Forelimb muscle (tissue), 1 donor: ENCODE measurements around the gene ADGRB2. TPM values are rescaled to one million over a fixed set of nuclear protein-coding genes. Genes with fewer than 3 reads are reported as not detected.

ENCODE experiments used
- DNase-seq: peaks from one replicate; pipeline ENCODE4 v3.0.0-alpha.2; 2013; ENCODE audit warnings: low read depth
- polyA plus RNA-seq: library from polyadenylated mRNA; unstranded; fragments of 120-200 nt; gene quantifications from one replicate; pipeline ENCODE4 v1.2.1, GENCODE V29; 2013; ENCODE audit not compliant: insufficient read length

The ADGRB2 gene
- polyA plus RNA-seq, 1 donor: 13.6 TPM

DNA sequence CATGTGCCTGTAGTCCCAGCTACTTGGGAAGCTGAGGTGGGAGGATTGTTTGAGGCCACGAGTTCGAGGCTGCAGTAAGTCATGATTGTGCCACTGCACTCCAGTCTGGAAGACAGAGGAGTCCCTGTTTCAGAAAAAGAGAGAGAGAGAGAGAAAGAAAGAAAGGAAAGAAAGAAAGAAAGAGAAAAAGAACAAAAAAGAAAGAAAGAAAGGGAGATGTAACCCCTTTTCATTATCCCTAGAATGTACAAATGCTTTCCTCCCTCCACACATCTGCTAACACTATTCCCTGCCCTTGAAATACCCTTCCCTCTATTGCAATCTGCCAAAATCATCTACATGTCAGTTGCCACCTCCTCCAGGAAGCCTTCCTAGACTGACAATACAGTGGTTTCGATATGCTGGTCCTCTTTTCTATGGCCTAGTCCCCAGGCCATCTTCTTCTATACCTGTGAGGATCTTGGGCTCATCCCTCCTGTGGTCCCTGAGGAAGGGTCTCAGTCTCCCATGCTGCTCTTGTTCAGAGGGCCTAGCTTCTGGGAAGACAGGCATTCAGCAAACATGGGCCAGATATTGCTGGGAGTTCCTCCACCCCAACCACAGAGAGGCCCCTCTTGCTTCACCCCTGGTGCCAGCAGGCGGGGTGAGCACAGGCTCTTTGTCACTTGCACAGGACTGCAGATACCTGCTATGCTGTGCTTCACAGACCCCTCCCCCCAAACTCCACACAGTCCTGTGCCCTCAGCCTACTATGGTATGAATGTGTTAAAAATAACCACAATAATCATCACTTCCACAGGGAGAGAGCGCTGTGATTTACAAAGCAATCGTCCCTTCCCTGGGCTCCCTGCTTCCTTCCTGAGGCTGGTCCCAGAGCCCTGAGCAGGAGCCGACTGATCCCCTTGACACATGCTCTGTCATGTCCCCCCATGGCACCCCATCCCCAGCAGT is 14.1 kb downstream of the ADGRB2 start:
- no peak for DNase-seq

DNA sequence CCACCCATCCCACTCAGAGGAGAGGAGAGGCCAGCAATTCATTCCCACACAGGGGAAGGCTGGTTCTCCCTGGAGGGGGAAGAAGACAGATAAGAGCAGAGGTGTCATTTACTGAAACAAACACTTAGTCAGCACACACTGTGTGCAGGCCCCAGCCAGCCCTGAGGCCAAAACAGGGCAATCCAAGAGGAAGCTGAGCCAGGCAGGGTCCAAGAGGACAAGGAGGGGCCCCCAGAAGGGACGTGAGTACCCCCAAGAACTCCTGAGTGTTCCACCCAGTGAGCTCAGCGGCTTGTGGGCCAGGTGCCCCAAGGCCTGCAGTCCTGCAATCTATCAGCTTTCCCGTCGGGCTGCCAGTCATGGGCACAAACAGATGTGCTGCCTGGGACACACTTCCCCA is 15.8 kb downstream of the ADGRB2 start:
- no peak for DNase-seq

DNA sequence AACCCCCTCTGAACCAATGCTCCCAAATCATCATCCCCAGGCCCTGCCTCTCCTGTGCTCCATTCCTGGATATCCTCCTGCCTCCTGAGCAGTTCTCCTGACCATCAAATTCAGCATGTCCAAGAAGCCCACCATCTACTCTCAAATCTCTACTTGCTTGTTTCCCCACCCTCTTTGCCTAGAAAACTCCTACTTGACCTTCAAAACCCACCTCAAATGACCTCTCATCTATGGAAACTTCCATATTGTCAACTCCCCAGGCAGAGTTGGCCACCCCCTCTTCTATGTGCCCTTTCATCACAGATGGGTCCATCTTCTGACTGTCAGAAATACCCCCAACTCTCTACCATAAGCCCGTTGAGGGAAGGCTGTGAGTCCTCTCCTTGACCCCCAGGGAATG is 16.8 kb downstream of the ADGRB2 start:
- DNase-seq: no peak

DNA sequence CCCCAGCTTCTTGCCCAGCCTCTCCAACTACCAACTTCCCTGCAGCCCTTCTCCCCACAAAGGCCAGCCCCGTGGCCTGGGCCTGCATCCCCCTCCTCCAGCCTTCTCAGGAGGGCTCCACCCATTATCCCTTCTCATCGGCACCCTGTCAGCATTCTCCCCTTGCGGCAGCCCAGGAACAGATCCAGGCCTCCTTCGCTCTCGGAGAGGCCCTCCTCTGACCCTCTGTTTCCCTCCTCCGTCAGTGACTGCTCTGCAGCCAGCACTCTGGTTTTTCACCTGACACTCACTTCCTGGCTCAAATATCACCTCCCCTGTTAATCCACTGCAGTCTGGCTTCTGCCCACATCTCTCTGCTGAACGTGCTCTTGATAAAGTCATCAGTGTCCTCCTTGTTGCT is 17.5 kb downstream of the ADGRB2 start:
- no peak for DNase-seq

DNA sequence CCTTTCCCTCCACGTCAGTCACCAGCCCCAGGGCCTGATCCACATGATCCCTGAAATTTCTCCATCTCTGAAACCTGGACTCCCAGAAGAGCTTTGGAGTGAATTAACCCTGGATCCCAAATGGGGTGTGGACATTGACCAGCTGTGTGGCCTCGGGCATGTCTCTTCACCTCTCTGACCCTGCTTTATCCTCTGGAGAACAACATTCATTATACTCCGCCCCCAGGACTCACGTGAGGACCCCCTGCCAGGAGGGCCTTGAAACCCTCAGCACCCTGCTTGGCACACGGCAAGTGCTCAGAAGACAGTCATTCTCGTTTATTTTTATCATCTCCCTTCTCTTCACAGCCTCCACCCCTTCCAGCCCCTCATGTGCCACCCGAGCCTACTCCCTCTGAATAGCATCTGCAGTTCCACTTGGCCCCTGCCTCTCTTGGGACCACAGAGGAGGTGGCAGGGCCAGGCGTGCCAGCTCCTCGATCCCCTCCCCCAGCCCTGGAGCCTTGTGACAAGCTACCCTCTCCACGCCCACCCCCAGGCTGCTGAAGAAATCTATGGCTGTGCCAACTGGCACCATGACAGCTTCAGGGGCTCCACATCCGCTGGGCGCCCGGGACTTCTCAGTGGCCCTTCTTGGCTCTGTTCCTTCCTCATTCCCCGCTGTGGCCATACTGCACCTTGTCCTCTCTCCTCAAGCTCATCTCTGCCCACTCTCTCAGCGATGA is 18.0 kb downstream of the ADGRB2 start:
- DNase-seq: no peak

DNA sequence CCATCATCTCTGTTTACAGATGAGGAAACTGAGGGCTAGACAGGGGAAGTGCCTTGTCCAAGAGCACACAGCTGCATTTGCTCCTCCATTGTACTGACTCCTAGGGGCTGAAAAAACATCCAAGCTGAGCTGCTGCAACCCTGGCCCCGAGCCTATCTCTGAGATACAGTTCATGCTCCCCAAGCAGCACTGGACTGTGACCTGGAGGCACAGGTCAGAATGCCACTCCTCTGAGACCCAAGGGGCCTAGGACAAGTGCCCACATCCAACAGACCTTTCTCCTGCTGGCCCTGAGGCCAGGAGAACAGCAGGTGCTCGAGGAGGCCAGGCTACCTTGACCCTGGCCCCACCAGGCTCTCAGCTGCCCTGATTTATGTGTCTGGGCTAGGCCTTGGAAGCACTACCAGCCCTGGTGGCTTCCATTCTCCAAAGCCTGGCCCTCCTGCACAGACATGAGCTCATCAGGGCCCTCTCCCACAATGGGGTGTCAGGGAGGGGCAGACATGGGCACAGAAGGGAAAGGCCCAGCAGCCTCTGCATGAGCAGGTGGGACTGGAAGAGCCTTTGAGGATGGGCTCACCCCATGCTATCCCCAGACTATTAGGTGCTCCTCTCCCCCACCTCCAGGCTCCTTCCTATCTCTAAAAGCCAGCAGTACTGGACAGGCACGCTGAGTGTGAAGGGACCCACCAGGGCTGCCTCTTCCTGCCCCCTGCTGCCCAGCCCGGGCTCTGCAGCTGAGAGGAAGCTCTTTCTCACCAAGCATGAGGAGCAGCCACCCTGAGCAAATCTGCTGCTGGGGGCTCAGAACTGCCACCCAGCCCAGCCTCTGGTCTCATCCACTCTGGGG is 18.8 kb downstream of the ADGRB2 start:
- DNase-seq: no peak

DNA sequence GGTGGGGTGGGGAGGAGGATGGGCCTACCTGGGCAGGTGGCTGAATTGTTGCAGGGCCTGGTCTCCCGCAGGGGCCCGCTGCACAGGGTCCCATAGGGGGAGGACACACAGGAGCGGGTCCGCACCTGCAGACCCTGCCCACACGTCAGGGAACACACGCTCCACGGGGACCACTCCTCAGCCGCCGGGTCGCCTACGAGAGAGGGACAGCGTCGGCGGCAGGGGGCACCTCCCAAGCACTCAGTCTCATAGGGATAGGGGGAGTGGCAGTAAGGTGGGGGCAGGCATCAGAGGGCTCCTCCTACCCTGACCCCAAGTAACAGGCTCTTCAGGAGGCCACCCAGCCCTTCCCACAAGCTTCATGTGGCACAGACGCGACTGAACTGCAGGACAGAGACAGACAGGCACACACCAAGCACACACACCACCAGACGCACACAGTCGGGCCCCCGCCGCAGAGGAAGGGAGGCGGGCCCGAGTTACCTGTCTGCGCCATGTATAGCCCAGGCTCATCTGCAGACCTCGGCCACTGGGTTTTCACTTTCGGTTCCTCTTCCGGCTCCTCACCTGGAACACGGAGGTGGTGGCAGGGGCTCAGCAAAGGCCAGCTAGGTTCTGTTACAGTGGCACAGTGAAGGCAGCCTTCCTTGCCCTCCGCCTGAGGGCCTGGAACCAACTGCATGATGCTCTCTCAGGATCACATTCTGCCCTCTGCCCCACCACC is 19.8 kb downstream of the ADGRB2 start:
- DNase-seq: no peak

DNA sequence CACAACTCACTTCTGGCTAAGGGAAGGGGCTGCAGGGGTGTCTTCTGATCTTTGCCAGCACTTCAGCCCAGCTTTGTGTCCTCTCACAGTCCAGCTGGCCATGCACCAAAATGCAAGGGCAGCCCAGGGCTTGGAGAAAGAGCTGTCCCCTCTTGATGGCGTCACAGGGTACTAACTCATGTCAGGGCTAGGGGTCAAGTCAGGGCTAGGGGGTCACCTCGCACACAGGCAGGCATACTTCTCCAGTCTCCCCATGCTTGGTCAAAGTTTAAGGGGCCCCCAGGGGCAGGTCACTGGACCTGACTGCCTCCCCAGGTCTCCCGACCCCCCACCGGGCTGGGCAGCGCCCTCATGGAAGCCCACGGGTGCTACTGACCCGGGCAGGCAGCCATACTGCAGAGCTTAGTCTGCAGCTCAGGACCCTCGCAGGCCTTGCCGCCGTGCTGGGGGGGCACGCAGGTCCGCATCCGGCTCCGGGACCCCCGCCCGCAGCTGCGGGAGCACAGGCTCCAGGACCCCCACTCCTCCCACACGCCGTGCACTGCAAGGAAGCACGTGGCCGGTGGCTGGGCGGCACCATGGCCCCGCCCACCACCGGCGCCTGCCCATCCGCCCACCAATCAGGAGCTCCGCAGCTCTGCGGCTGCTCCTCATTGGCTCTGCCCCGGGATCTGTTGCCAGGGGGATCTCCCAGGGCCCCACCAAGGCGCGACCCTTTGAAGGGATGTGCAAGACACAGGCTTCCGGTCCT is 21.5 kb downstream of the ADGRB2 start:
- DNase-seq: no peak

DNA sequence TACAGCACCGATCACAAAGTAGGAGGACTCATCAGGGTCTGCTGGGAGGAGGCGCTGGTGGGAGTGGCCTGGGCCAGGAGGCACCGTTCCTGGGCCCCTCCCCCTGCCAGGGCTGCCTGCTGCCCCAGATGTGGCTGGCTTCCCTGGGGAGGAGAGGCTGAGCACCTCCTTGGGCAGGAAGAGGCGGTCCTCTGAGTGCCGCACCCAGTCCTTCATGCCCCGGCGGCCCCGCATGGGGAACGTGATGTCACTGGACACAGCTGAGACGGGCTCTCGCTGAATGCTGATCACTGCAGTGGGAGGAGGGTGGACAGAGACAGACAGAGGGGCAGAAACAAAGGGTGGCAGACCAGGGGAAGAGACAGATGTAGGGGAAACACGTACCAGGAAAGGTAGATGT is 24.8 kb downstream of the ADGRB2 start:
- DNase-seq: no peak

DNA sequence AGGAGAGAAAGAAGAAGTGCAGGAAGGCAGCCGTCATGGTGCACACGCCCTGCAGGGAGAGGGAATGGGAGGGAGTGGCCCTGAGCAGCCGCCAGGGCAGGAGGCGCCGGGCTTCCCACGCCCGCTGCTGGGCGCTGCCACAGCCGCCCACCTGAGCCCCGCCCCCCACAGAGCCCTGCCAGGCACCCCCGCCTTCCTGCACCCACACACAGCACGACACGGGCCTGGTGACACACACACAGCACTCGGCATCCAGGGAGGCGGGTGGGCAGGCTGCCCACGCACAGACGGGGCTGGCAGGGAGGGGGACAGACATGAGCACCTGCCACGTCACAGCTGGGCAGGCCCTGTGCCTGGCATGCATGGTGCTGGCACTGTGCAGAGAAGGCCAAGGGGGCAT is 27.5 kb downstream of the ADGRB2 start:
- DNase-seq: no peak

DNA sequence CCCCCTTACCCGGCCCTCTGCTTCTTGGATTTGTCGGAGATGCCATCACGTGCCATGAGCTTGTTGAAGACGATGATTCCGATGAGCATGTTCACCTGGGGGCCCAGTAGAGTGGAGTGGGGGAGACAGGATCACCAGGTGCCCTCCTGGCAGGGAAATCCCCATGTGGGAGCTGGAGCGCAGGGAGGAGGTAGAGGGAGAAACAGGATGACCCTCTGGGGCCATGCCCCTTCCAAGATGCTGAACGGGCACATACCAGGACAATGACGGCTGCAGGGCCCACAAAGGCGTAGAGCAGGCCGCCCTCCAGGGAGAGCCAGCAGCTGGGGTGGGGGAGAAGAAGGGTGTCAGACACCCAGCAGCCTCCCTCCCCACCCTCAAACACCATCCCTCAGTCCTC is 28.6 kb downstream of the ADGRB2 start:
- no peak for DNase-seq

DNA sequence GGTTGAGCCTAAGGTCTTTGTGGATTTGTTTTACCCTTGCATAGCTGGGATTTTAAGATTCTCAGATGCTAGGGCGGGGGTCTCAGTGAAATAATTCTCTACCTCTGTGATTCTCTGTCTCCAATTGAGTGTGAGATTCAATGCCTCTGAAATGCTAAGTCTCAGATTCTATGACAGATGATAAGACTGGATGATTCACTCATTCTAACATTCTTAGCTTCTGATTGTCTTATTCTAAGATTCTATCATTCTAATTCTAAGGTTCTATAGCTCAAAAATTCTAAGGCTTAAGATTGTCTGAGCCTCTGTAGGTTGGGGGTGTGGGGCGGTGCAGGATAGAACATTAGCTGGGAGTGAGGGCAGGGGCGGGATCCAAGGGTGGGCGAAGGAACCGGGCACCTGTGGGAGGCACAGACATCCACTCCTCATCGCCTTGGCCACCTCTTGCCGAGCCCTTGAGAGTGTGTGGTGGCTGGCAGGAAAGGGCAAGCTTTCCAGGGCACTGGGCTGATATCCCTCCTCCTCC is 29.5 kb downstream of the ADGRB2 start:
- no peak for DNase-seq

DNA sequence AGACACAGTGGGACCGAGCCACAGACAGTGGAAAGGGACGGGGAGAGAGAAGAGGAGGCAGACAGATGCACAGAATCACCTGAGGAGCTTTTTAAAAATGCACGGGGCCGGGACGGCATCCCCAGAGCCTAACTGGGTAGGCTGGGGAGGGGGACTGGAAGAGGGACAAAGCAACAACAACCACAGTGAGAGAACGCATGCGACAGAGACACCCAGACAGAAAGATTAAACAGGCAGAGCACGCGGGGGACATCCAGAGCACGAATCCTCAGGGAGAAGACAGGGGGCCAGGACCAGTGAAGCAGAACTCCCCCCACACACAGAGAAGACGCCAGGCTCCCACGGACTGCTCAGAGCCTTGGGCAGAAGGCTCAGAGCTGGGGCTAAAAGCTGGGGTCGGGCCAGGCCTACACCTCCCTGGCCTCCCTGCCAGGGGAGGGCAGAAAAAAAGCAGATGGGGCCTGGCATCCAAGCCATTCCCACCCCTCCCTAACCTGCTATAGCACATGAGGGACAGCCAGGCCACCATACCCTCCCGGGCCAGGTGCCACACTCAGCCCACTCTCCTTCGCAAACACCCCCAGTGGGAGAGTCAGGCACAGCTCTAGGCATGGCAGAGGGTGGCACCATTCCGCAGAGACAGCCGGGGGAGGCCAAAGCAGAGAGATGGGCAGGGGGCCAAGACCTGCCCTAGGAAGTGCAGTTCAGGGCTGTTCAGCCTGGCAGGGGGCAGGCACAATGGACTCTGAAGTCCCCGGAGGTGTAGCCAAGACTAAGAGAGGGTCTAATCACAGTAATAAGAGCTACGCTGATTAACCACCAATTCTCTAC is 30.5 kb downstream of the ADGRB2 start:
- no peak for DNase-seq

DNA sequence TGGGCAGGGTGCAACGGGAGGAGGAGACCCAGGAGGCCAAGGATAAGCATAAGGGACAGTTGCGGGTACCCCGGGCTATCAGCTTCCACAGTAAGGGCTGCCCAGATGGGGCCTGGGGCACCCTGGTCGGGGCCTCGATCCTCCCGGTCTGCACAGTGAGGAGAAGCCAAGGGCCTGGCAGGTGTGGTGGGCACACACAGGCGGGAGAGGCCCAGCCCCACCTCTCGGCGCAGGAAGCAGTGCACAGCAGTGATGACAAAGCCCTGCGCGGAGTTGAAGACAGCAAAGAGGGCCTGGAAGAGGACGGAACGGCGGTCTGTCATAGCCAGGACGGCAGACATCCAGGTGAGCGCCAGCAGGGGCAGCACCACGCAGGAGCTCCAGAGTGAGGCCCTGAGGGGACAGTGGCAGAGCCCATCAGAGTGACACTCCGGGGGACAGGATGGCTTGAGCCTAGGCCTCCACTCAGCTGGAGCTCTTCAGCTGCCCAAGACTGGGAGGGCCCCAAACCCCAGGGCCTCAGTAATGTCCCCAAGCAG is 31.3 kb downstream of the ADGRB2 start:
- no peak for DNase-seq

DNA sequence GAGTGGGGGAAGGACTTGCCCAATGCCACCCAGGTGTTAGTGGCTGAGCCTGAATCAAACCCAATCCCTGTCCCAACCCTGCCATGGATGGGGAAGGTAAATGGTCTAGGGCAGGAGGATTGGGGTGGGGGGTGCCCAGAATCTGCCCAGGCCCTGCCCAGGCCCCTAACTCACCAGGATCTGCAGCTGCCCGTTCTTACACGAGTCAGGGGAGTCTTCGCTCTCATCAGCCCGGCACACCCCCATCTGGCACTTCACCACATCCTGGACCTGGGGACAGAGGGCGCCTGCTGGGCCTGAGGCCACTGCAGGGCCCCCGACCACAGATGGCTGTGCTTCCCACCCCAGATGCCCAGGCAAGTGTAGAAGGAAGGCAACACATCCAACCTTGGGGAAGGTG is 31.8 kb downstream of the ADGRB2 start:
- no peak for DNase-seq

DNA sequence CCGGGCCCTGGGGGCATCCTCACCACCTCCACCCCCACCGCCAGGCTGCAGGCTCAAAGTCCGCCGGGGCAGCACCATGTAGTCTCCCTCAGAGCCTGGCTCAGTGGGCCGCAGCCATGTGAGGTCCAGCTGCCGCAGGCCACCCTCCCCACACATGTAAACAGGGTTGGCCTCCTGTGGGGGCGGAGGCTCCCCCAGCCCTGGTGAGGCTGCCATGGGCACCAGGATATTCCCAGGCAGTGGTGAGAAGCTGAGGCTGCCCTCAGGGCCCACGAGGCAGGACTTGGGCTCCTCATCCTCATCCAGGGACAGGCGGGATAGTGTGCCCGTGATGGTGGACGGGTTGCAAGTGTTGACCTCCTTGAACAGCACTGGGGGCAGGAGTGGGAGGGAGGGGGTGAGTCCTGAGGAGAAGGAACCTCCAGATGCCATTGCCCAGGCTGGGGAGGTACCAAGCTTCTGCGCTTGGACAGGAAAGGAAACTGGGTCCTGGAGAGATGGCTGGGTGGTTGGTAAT is 33.0 kb downstream of the ADGRB2 start:
- no peak for DNase-seq

DNA sequence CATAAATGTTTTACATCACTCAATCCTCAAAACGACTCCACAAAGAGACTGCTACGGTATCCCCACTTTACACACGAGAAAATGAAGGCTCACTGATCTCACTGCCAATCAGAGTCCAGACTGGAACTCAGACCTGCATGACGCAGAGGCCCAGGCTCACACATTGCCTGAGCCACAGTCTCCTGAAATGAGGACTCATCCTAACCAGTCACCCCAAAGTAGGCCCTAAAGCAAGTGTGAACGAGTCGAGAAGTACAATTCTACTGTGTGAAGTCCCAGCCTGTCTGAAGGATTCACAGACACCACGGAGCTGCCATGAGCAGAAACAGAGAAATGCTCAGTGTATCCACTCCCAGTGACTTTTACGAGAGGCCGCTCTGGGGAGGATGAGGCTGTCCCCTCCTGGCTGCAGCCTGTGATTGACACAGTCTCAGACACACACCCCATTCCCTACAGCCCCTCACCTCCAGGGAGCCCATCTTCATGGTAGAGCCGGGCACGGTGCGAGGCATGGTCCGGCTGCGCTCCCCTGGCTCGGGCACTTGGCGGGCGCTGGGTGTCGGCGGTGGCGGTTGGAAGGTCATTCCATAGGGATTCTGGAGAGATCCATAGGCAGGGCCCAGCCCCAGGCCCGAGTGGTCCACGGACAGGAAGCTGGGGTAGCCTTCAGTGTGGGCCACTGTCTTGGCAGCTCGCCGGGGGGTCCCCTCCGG is 33.6 kb downstream of the ADGRB2 start:
- no peak for DNase-seq

DNA sequence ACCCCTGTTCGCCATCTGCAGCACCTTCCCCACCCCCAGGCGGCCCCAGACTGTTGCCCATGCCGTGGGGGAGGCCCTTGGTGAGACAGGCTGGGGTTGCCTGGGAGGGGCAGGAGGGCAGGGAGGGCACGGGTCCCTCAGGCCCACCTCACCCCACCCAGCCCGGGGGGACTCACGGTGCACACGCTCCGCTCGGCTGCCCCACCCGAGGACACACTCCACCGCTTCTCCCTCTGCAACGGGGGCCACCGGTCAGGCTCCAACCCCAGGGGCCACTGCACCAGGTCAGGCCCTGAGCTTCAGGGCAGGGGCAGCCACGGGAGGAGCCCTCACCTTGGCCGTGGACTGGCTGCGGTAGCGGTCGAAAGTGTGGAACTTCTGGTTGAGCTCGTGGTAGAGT is 36.3 kb downstream of the ADGRB2 start:
- DNase-seq: no peak
